GM04503 (cell line): ENCODE results near the gene BST2.
"Not testable (repeated sequence)": the region's sequence is repeated elsewhere in the genome, so short reads cannot be mapped to it uniquely, and the experiment has no call there.

ENCODE experiments used
- DNase-seq: peaks from one replicate; pipeline ENCODE4 v3.0.0-alpha.2; 2012; ENCODE audit warnings: low read depth

BST2 gene

DNA sequence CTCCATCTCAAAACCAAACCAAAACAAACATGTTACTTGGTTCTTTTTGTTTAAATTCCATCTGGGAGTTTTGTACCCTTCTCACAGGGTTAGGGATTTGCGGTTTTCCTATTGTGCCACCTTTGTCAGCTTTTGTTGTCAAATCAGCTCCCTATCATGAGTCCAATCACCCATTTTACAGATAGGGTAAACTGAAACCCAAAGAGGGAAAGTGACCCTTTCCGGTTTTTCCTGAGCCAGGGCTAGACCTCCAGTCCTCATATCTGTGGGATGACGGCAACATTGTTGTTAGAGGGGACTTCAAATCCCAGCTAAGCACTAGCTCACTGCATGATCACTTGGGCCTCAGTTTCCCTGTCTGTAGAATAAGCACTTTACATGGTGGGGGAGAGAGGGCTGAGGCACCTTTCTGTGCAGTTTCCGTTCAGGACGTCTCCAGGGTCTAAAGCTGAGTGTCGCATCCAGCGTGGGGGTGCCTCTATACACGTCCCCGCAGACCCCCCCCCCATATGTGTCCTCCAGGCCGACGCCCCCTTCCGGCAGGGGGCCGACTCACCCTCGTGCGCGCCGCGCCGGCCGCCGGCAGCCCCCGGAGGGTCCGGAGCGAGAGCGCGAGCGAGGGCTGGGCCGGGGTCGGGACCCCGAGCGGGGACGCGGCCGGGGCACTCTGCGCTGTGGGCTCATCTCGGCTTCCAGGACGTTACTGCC lies 15.3 kb downstream of the BST2 start:
- DNase-seq: no peak

DNA sequence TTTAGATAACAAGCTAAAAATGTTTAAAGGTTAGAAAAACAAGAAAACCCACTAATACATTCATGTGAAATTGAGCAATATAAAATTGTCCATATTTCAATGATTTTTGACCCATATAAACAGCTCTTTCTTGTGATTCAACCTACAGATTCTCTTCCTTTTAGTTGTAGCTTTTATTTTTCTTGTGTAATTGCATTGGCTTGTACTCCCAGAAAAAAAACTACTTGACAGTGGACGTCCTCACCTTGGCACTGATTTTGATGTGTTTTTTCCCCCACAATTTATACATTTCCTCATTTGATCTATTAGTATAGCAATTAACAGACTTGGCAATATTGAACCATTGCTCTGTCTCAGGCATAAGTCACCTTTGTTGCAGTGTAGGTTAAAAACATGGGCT lies 16.1 kb downstream of the BST2 start:
- no peak for DNase-seq

DNA sequence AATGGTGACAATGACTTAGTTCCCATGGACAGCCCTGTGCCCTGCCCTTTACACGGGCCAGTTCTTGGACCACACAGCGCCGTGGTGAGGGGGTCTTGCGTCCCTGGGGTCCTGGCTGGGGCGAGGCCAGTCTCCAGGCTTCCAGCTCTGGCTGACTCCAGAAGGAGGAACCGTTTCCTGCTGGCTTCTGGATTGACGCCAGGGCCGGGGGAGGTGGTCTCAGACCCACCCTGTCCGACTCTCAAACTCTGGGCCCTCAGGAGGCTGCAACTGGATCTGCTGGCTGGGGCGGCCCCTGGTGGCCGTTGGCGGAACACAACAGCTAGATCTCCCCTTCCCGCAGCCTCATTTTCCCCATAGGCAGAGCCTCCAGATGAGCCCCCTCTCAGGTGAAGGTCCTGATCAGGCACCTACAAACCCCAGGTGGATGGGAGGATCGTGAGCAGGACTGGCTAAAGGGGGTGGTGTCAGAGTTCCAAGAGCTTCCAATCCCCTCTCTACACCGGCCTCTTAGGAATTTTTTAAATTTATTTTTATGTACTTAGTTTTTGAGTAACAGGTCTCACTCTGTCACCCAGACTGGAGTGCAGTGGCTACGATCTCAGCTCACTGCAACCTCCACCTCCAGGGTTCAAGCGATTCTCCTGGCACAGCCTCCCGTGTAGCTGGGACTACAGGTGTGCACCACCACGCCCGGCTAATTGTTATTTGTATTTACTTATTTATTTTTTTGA lies 19.4 kb downstream of the BST2 start:
- no peak for DNase-seq

DNA sequence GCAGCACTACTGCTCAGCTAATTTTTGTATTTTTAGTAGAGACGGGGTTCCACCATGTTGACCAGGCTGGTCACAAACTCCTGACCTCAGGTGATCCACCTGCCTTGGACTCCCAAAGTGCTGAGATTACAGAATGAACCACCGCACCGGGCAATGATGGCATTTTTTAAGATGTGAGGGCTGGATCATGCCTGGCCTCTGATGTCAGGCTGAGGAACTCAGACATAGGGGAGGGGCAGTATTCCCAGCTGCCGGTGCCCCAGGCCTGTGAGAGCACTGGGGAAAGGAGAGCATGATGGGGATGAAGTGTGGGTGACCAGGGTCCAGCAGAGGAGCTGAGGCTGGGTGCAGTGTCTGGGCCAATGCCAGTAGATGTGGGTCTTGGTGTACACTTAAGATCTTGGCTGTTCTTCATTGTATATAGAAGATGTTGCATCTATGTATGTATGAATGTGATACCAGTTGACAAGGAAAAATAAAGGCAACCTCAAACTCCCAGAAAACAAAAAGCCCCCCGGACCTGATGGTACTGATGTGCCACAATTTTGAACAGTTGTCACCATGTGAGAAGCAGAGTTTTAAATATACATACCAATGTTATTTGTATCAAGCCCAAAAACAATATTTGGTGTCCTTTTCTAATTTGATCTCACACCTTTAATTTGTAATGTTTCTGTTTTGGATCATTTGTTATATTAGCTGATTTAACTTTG lies 24.8 kb downstream of the BST2 start:
- DNase-seq: no peak

DNA sequence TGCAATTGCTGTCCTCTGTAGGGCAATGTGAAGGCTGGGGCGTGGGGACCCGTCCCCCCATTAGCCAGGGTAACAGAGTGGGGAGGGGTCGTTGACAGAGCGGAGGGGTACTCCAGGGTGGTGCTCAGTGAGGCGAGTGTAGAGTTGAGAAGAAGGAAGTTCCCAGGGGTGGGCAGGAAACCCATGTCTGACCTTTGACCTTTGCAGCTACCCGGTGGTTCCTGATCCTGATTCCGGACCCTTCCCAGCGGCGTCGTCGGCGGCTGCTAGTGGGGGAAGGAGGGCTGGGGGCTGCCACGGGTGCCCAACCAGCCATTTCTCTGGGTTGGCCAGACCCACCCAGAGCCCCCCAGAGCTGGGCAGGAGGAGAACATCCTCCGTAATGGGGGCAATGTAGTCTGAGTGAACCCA lies 26.2 kb downstream of the BST2 start:
- no peak for DNase-seq

DNA sequence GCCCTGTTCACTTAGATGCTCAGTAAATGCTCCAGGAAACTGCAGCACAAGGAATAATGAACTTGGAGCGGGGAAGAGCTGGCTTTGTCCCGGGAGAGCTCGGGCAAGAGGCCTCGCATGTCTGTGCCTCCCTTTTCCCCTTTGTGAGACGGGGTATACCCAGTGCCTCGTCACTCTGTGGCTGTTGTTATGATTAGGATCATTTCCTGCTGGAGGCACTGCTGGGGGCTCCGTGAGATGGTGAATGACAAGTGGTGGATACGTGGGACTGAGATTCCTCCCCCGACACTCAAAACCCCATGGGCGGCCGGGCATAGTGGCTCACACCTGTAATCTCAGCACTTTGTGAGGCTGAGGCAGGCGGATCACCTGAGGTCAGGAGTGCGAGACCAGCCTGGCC lies 27.2 kb downstream of the BST2 start:
- DNase-seq: no peak

DNA sequence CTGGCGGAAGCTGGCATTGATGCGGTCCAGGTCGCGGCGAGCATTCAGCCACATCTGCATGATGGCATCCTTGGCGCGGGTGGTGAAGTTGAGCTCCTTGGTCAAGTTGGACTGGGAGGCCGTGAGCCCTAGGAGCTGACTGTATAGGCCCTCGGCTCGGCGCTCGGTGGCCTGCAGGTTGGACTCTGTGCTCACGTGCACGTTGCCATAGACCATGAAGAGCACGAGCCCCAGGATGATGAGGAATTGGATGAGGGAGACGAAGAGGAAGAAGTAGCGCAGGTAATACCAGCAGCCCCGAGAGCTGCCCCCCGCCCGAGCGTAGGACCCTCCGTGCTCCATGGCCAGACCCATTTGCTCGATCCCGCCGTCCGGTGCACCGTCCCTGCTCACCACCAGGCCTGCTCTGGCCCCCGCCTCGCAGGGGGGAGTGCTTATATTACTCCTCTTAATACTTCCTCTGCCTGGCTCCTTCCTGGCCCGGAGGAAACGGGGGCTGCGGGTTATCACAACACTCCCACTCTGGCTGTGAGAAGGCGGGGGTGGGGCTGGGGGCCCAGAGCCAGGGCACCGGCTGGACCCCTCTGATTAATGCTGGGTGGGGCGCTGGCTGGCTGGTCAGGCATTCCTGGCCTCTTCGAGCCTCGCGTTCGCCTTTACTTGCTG lies 28.4 kb downstream of the BST2 start, which contains the start of gene PLVAP:
Gene PLVAP, minus strand, starts transcription at position 408 of the 666 bp plus-strand sequence. Its CDS starts 54 bp downstream, at position 354.
- DNase-seq: no peak

DNA sequence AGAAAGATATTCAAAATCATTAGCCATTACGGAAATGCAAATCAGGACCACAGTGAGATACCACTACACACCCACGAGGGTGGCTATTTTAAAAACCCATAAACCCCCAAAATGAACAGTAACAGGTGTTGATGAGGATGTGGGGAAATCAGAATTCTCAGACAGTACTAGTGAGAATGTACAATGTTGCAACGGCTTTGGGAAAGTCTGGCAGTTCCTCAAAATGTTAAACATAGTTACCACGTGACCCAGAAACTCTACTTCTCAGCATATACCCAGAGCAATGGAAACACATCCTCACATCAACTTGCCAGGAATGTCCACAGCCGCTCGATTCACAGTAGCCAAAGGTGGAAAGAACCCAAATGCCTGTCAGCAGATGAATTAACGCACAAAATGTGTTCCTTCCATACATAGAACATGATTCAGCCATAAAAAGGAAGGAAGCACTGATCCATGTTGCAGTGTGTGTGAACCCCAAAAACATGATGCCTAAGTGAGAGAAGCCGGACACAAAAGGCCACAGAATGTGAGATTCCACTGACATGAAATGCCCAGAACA lies 35.3 kb downstream of the BST2 start:
- no peak for DNase-seq

DNA sequence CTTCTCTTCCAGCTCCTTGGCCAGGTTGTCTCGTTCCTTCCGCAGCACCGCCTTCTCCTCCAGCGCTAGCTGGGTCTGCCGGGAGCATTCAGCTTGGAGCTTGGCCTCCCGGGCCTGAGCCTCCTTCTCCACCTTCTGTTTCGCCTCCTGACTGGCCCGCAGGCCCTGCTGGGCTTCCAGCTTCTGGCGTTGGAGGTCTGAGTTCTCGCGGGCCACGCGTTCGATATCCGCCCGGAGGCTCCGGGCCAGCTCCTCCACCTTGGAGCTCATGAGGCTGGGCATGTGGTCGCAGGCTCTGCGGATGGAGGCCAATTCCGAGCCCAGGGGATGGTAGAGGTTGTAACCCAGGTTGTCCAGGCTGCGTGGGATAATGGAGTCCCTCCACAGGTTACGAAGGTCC lies 40.1 kb downstream of the BST2 start:
- no peak for DNase-seq

DNA sequence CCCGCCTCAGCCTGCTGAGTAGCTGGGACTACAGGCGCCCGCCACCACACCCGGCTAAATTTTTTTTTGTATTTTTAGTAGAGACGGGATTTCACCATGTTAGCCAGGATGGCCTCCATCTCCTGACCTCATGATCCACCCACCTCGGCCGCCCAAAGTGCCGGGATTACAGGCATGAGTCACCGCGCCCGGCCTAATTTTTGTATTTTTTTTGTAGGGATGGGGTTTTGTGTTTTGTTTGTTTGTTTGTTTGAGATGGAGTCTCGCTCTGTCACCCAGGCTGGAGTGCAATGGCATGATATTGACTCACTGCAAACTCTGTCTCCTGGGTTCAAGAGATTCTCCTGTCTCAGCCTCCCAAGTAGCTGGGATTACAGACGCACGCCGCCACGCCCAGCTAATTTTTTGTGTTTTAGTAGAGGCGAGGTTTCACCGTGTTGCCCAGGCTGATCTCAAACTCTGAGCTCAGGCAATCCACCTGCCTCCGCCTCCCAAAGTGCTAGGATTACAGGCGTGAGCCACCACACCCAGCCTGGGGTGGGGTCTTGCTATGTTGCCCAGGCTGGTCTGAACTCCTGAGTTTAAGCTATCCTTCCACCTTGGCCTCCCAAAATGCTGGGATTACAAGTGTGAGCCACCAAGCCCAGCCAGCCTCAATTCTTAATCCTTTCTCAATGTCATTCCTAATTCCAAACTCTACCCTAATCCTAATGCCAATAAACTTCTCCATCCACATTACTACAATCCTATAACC lies 41.4 kb downstream of the BST2 start:
- DNase-seq: not testable (repeated sequence)

DNA sequence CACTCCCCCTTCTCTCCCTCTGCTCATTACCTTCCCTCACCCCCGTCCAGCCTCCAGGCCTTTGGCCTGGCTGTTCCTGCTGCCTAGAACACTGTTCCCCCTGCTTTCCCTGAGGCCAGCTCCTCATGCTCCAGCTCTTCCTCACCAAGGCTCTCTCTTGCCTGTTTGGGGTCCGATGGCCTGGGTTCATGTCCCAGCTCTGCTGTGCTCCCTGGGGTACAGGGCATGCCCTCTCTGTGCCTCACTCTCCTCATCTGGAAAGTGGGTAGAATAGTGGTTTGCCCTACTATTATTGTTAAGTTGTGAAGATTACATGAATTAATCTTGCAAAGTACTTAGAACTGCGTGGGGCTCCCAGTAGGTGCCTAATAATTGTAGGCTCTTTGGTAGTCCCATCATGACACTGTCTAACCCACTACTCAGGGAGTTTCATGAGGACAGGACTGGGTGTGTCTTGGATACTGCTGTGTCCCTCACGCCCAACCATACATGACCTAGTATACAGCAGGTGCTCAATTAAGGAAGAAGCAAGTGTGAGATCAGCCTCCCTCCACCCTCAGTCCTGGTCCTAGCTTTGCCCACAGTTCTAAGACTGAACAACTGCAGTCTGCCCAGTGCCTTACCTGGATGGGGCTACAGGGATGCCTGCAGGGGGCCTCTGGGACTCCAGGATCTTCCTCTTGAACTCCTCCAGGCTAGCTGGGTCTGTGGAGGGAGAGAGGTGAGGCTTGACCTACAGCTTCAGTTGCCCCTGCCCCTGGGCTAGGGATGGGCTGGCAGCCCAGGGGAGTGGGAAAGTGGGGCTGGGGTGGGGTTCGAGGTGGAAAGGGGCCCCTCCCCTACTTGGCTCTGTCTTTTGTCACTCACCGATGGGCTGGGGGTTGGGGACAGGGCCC lies 45.3 kb downstream of the BST2 start:
- no peak for DNase-seq

DNA sequence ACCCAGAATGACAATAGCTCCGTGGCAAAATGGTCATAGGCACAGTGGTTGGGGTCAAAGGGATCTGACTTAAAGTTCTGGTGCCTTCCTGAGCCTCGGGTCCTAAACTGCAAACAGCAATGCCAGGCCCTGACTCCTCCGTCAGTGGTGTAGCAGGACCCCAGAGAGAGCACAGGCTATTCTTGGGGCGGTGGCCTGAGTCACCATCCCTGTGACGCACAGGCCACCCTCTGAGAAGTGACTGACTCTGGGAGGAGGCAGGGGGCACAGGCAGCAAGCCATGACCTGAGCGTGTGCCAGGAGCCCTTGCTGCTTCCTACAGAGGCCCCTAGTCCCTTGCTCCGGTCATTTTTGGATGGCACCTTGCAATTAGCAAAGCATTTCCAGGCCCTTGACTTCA lies 47.0 kb downstream of the BST2 start:
- no peak for DNase-seq

DNA sequence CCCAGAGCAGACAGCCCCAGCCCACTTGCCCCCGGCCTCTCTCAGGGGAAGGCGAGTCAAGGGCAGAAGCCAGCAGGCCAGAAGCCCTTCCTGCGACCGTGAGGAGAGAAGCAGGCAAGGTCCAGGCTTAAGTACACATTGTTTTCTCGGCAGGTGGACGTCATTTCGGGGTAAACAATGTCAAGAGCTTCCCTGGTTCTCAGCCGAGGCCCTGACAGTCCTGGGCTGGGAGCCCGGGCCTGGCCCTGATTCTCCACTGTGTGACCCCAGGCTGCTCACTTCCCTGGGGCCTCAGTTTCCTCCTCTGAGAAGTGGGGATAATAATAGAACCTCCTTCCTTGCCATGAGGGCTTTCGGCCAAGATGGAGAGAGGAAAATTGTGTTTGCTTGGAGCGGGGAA lies 47.7 kb downstream of the BST2 start:
- DNase-seq: no peak

DNA sequence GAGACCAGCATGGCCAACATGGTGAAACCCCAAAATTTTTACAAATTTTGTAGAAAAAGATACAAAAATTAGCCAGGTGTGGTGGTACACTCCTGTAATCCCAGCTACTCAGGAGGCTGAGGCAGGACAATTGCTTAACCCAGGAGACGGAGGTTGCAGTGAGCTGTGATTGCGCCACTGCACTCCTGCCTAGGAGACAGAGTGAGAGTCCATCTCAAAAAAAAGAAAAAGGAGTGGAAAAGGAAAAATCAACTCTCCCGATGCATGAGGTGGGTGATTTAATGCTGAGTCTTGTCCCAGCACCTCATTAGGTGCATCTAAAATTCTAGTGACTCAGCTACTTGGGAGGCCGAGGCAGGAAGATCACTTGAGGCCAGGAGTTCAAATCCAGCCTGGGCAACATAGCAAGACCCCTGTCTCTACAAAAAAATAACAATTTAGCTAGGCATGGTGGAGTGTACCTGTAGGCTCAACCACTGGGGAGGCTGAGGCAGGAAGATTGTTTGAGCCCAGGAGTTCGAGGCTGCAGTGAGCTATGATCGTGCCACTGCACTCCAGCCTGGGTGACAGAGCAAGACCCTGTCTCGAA lies 48.3 kb downstream of the BST2 start:
- no peak for DNase-seq

DNA sequence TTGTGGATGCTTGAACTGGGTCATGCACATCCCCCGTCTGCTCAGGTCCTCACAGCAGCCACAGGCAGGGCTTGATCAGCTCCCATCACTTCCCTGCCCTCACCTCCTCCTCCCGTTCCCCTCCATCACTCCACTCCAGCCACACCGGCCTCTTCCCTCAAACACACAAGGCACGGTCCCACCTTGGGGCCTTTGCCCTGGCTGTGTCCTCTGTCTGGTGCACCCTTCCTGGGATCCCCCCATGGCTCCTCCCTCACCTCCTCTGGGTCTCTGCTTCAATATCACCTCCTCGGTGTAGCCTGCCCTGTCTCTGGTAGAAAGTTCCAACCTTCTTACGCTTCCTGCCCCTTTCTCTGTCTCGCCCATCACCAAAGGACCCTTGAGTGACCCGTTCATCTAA lies 52.0 kb downstream of the BST2 start:
- no peak for DNase-seq
